NCI-H82 treated with DMSO at 0.1 percent for 48 hours (cell line): ENCODE measurements around the gene TTC21A.

Source experiments
- DNase-seq: peaks from one replicate; lab custom pipeline; 2025; ENCODE audit not compliant: unreplicated experiment; lab: John Stamatoyannopoulos, UW

Gene TTC21A

GRCh38 chr3:39113291-39113690, 5.8 kb downstream of the TTC21A start:
- DNase-seq, result no peak

DNA sequence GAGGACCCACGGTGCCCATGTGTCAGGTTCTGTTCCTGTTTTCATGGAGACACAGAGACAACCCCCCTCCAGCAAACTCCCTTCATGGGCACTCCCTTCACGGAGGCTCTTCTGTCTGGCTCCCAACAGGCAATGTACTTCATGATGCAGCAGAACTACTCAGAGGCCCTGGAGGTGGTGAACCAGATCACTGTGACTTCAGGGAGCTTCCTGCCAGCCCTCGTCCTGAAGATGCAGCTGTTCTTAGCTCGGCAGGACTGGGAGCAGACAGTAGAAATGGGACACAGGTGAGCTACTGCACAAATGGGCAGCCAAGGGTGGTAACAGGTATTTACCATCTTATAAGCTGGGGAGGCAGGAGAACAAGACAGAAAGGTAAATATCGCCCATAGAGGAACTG, 7.0 kb downstream of the TTC21A start:
- DNase-seq, result no peak

GRCh38 chr3:39115870-39116269, 8.4 kb downstream of the TTC21A start:
- DNase-seq, result no peak

DNA sequence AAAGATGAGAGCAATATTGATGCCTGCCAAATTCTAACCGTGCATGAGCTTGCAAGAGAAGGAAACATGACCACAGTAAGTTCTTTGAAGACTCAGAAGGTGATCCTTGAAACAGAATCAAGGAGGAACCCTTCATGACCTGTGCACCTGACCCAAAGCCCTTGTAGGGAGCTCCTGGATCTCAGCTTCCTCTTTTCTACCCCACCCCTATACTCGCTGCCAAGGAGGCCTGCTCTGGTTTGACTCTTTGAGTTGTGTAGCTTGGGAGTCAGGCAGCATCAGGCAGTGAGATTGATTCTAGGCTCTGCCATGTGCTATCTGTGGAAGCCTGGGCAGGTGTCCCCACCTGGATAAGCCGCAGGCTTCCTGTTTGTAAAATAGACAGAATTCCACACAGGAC, 10.6 kb downstream of the TTC21A start:
- DNase-seq, result no peak

- DNase-seq, result no peak
Observed at GRCh38 chr3:39118931-39119660, 11.6 kb downstream of the TTC21A start.

GRCh38 chr3:39121621-39122020, 14.1 kb downstream of the TTC21A start:
- DNase-seq, result no peak

DNA sequence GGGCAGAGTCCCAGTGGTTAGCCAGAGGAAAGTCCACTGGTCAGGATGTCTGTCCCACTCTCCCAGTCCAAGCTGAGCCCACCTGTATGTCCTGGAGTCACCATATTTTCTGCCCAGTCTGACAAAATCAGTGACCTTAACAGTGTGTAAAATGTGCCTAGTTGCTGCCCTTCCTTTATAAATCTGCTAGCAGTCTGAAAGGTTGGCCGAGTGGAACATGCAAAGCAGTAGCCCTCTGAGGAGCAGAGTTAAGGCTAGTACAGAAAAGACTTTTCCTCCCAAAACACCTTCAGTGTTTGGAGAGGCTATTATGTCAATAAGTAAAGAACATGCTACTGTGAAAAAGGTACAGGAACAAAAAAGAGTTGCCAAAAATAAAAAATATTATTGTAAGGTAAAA, 15.3 kb downstream of the TTC21A start:
- DNase-seq, result no peak

DNA sequence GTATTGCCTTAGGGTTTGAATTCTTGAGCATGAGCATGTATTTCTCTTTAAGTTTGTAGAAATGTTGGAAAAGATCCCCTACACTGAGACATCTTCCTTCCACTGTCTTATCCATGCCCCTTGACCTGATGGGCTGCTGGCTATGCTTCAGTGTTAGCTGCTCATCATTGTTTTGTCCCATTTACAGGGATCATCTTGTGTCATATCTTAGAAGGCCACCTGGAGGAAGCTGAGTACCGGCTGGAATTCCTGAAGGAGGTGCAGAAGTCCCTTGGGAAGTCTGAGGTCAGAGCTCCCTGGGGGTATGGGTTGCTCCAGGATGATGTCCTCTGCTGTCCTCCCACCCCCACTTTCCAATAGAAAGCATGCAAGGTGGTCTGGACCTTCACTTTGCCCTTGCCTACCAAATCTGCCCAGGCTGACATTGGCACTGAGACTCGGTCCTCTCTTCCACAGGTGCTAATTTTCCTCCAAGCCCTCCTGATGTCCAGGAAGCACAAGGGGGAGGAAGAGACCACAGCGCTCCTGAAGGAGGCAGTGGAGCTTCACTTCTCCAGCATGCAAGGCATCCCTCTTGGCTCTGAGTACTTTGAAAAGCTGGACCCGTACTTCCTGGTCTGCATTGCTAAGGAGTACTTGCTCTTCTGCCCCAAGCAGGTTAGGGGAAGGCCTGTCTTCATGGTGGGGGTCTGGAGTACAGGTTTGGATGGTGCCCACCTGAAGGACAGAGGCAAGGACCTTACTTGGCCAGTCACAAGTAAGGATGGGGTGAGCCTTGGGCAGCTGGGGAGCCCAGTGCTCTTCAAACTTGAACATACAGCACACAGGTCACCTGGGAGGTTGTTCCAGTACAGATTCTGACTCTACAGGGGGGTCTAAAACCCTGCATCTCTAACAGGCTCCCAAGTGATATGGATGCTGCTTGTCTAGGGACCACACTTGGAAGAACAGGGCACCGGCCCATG, 17.7 kb downstream of the TTC21A start:
- DNase-seq, result no peak

- DNase-seq, result no peak
Observed at GRCh38 chr3:39125841-39126500, 18.5 kb downstream of the TTC21A start.

GRCh38 chr3:39126532-39127071, 19.1 kb downstream of the TTC21A start:
- peak; percentile 34 for DNase-seq

DNA sequence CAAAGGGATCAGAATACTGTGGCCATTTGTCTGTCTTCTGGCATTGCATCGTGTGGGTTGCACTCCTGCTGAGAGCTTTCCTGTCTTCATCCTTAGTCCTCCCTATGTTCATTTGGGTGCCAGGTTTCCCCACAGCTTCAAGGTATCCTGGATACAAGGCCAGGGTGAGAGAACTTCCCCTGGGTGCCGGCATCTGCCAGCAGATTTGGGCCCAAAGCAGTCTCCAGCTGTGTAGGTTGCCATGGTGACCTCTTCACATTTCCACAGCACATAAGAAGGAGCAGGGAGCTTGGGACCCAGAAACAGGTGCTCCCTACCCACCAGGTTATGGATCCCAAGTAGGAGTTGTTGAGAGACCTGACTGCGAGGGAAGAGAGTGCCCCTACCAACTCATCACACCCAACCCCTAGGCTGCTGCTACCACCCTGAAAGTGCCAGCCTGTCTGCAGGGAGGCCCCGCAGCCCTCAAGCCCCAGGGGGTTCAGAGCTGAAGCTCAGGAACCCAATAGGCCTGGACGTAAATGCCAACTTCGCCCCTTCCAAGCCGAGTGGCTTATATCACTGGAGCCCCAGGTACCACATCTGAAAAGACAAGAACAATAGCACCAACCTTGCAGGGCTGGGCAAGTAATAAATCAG, 19.9 kb downstream of the TTC21A start:
- no peak for DNase-seq

DNA sequence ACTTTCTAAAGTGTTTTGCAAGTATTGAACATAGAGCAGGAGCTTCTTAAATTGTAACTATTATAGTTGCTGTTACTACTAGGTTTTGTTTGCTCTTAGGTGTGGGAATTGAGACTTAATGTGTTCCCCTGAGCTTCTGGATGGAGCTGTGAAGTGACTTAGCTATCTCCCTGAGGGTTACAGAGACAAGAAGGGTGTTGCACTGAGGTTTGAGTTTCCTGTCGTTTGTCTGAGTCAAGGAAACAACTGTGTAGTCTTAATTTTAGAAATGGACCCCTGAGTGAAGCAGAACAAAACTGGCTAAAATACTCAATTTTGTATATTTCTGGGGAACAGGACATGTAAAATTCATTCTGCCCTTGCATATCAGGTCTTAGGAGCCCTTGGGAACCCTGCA, 20.4 kb downstream of the TTC21A start:
- DNase-seq, result no peak

- DNase-seq, result no peak
Observed at GRCh38 chr3:39128951-39129350, 21.5 kb downstream of the TTC21A start.

DNA sequence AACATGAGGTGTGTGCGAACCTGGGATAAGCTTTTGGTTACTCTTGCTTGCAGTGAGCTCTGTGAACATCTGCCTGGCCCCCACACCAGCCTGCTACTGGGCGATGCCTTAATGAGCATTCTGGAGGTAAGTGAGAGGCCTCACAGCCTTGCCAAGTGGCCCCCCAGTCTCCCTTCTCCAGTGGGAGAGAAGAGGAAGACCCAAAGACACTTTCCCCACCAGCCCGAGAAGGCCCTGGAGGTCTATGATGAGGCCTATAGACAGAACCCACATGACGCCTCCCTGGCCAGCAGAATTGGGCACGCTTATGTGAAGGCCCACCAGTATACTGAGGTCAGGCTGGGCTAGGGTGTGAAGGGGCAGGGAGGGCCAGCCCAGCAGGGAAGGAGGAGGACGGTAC, 22.5 kb downstream of the TTC21A start:
- no peak for DNase-seq

DNA sequence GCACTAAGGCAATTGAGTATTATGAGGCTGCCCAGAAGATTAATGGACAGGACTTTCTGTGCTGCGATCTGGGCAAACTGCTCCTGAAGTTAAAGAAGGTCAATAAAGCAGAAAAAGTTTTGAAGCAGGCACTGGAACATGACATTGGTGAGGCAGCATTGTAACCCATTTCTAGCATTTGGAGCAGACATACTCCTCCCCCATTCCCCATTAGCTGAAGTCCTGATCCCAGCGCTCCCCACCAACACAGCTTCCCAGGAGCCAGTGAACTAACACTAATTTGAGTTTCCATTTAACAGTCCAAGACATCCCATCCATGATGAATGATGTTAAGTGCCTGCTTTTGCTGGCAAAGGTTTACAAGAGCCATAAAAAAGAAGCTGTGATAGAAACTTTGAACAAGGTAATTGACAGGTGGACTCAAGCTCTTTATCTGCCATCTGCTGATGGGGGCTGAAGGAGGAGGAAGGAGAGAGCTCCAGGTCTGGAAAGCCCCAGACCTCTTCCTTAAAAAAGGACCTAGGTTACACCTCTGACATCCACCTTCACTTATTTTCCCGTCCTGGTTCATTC, 23.3 kb downstream of the TTC21A start:
- peak; percentile 36 for DNase-seq

- DNase-seq, result no peak
Observed at GRCh38 chr3:39132096-39133092, 24.9 kb downstream of the TTC21A start.

GRCh38 chr3:39133093-39133490, 25.6 kb downstream of the TTC21A start:
- no peak for DNase-seq

- DNase-seq, result no peak
Observed at GRCh38 chr3:39133822-39134221, 26.3 kb downstream of the TTC21A start.

DNA sequence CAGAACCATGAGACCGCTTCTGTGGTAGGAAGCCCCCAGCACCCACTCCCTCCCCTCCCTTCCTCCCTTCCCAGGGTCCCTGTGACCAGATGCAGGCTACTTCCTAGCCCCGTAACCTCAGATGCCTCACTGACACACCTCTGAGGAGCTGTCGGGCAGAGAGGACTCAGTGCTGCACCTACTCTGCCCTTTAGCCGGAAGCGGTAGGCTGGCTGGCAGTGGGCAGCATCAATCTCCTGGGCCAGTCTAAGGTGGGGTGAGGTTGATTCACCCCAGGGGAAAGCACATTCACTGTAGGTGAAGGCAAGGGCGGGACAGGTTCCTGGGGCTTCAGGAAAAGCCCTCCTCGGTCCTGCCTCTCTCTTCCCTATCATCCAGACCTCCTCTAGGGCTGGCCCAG, 26.8 kb downstream of the TTC21A start:
- no peak for DNase-seq
